Measurements from ENCODE around the gene SNAI1. TPM values are rescaled to one million over a fixed set of nuclear protein-coding genes. Genes with fewer than 3 reads are reported as not detected.

The SNAI1 gene
- total and polyA plus RNA-seq, 2 of the 4 experiments (the other 2 are of a cell fraction): 0.54 to 13.7 TPM

DNA sequence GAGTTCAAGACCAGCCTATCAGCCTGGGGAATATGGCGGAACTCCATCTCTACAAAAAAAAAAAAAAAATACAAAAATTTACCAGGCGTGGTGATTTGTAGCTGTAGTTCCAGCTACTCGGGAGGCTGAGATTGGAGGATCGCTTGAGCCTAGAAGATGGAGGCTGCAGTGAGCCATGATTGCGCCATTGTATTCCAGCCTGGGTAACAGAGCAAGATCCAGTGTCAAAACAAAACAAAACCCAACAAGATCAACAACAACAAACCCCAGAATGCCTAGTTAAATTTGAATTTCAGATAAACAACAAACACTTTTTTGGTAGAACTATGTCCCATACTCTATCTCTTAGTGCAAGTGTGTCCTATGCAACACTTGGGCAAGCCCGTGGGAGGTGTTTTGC is 39.9 kb downstream of the SNAI1 start:
- H2BK5ac ChIP-seq (ENCODE audit: low read depth, low read length, poor library complexity, severe bottlenecking): no peak overlapping the region
- ChIA-PET POLR2A (ENCODE audit: unreplicated experiment) (no interaction called here), CTCF (no interaction called here)
- H3K27me3 ChIP-seq (ENCODE audit: control insufficient read depth, insufficient read depth, low read length): no peaks in the 10 kb centered on the region
- no peak for ATAC-seq (ENCODE audit: low read depth)
- no peak overlapping the region for H3K9ac ChIP-seq (ENCODE audit: low read depth, low read length)
- no peak overlapping the region for H4K5ac ChIP-seq (ENCODE audit: low read depth, low read length)
- no peak for TF ChIP-seq MAZ (IDR thresholded peaks at IDR 0.05; ENCODE audit: borderline replicate concordance, low read depth, low read length)
- no peak for TF ChIP-seq BHLHE40 (IDR thresholded peaks at IDR 0.05; ENCODE audit: low read depth, low read length)
- TF ChIP-seq FOS (IDR thresholded peaks at IDR 0.05; ENCODE audit: low read depth, low read length): no peak
- no peak for TF ChIP-seq CHD1 (IDR thresholded peaks at IDR 0.05; ENCODE audit: low read depth, low read length)
- TF ChIP-seq, protein P1, sequence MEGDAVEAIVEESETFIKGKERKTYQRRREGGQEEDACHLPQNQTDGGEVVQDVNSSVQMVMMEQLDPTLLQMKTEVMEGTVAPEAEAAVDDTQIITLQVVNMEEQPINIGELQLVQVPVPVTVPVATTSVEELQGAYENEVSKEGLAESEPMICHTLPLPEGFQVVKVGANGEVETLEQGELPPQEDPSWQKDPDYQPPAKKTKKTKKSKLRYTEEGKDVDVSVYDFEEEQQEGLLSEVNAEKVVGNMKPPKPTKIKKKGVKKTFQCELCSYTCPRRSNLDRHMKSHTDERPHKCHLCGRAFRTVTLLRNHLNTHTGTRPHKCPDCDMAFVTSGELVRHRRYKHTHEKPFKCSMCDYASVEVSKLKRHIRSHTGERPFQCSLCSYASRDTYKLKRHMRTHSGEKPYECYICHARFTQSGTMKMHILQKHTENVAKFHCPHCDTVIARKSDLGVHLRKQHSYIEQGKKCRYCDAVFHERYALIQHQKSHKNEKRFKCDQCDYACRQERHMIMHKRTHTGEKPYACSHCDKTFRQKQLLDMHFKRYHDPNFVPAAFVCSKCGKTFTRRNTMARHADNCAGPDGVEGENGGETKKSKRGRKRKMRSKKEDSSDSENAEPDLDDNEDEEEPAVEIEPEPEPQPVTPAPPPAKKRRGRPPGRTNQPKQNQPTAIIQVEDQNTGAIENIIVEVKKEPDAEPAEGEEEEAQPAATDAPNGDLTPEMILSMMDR (conservative IDR thresholded peaks at IDR 0.05; ENCODE audit: low read depth, low read length): no peak
- TF ChIP-seq RAD21 (IDR thresholded peaks at IDR 0.05; ENCODE audit: low read length): no peak
- TF ChIP-seq, protein P2, sequence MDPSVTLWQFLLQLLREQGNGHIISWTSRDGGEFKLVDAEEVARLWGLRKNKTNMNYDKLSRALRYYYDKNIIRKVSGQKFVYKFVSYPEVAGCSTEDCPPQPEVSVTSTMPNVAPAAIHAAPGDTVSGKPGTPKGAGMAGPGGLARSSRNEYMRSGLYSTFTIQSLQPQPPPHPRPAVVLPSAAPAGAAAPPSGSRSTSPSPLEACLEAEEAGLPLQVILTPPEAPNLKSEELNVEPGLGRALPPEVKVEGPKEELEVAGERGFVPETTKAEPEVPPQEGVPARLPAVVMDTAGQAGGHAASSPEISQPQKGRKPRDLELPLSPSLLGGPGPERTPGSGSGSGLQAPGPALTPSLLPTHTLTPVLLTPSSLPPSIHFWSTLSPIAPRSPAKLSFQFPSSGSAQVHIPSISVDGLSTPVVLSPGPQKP (IDR thresholded peaks at IDR 0.05; ENCODE audit: borderline replicate concordance, low read depth, low read length): no peak
- TF ChIP-seq NFE2L2 (IDR thresholded peaks at IDR 0.05; ENCODE audit: low read depth, low read length): no peak
- no peak for TF ChIP-seq CEBPB (IDR thresholded peaks at IDR 0.05; ENCODE audit: low read depth, low read length)
- TF ChIP-seq RCOR1 (IDR thresholded peaks at IDR 0.05; ENCODE audit: insufficient replicate concordance, low read length): no peak
- TF ChIP-seq MAFK (IDR thresholded peaks at IDR 0.05; ENCODE audit: low read depth, low read length): no peak
- TF ChIP-seq POLR2A (IDR thresholded peaks at IDR 0.05; ENCODE audit: low read depth, low read length): no peak
- no peak overlapping the region for H2BK20ac ChIP-seq (ENCODE audit: low read depth, low read length)
- no peaks in the 10 kb centered on the region for H3K9me3 ChIP-seq (ENCODE audit: control insufficient read depth, insufficient read depth, low read length)
- no TSS peak for BruUV-seq (replicated peaks)
- no peak overlapping the region for H2AK9ac ChIP-seq (replicated peaks; ENCODE audit: low read depth, low read length, poor library complexity)
- H3K23ac ChIP-seq (ENCODE audit: low read depth, low read length): no peak overlapping the region
- H3K36me3 ChIP-seq (ENCODE audit: control insufficient read depth, insufficient read depth, low read length): no peaks in the 10 kb centered on the region
- in situ Hi-C loops (cut with MboI; ENCODE audit: low sequenced_read_pairs): no loop called here
- 100% methylated on average over 1 of the region's 6 CpGs; no CpG with 5 or more reads in 1 of the 2 experiments for WGBS, 2 experiments (ENCODE audit: extremely low coverage in 2 of 2, insufficient read length in 1 of 2)
- H2BK15ac ChIP-seq (ENCODE audit: low read depth, low read length): no peak overlapping the region
- H4K91ac ChIP-seq (ENCODE audit: insufficient read depth, low read depth, low read length): no peak overlapping the region
- peak overlapping the region; percentile 35 for H2AFZ ChIP-seq (replicated peaks; ENCODE audit: low read length, poor library complexity)
- no peaks in the 10 kb centered on the region for H4K20me1 ChIP-seq (ENCODE audit: insufficient read depth, low read length)
- no peaks in the 10 kb centered on the region for H3K79me1 ChIP-seq (ENCODE audit: low read depth in 1 of 2, low read length in 2 of 2)
- H3K4me2 ChIP-seq (ENCODE audit: low read depth, low read length): no peak overlapping the region
- no peak overlapping the region for H3K4me3 ChIP-seq (ENCODE audit: insufficient read depth, low read depth, low read length)
- no peak overlapping the region for H2AK5ac ChIP-seq (ENCODE audit: low read depth, low read length)
- H3K27ac ChIP-seq (ENCODE audit: insufficient read depth, low read length): no peak overlapping the region
- no peak overlapping the region for H3K18ac ChIP-seq (ENCODE audit: low read depth, low read length)
- no peak overlapping the region for H4K8ac ChIP-seq (ENCODE audit: low read depth in 2 of 2, low read length in 2 of 2)
- no peak for DNase-seq
- no peak overlapping the region for H2BK120ac ChIP-seq (ENCODE audit: low read depth, low read length)
- dilution Hi-C loops (cut with HindIII; ENCODE audit: low sequenced_read_pairs, unreplicated experiment): no loop called here
- H3K56ac ChIP-seq (ENCODE audit: extremely low read depth, insufficient read depth, low read length): no peak overlapping the region
- peaks cover 6% of the 10 kb centered on the region for H3K4me1 ChIP-seq (ENCODE audit: control insufficient read depth, insufficient read depth, low read length)
- intact Hi-C loops (cut with micrococcal nuclease): no loop called here
- H3K4ac ChIP-seq (ENCODE audit: low read depth, low read length): no peak overlapping the region
- H3K14ac ChIP-seq (replicated peaks; ENCODE audit: low read depth, low read length): no peak overlapping the region
- 0 out of 2 replicates have a peak, but pooled peaks cover 8% of the 10 kb centered on the region for H3K9me1 ChIP-seq (ENCODE audit: insufficient read depth, low read length)

Data from IMR-90 (cell line).